Measurements from ENCODE around the gene MMP7. TPM values are rescaled to one million over a fixed set of nuclear protein-coding genes. Genes with fewer than 3 reads are reported as not detected.
A peak's percentile ranks its signal among the peaks of the same experiment; 100 is the strongest.

Gene MMP7
- total RNA-seq, 1 donor from 2014 or later = not detected

DNA sequence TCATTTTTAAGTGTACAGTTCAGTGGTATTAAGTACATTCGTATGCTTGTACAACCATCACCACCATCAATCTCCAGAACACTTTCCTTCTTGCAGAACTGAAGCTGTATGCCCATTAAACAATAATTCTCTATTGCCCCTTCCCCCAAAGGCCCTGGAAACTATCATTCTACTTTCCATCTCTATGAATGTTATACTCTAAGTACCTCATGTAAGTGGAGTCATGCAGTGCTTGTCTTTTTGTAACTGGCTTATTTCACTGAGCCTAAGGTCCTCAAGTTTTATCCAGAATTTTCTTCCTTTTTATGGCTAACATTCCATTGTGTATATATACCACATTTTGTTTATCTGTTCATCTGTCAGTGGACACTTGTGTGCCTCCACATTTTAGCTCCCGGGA lies 29.7 kb downstream of the MMP7 start:
- no peaks in the 10 kb centered on the region for H3K9me3 Mint-ChIP-seq (ENCODE audit: unreplicated experiment)
- no peaks in the 10 kb centered on the region for H3K36me3 Mint-ChIP-seq (ENCODE audit: unreplicated experiment)
- peaks cover 1% of the 10 kb centered on the region for H3K4me1 Mint-ChIP-seq (ENCODE audit: unreplicated experiment)
- no peak overlapping the region for H3K27ac Mint-ChIP-seq (ENCODE audit: unreplicated experiment)
- peaks cover 6% of the 10 kb centered on the region for H3K27me3 Mint-ChIP-seq (ENCODE audit: unreplicated experiment)
- H3K4me3 Mint-ChIP-seq (ENCODE audit: unreplicated experiment) = no peak overlapping the region
- DNase-seq (ENCODE audit: extremely low spot score, unreplicated experiment) = no peak
- no peak for TF ChIP-seq CTCF (IDR thresholded peaks at IDR 0.05)

GRCh38 chr11:102499931-102500330 lies 30.6 kb downstream of the MMP7 start:
- H3K4me1 Mint-ChIP-seq (ENCODE audit: unreplicated experiment) = peaks cover 4% of the 10 kb centered on the region
- no peak for TF ChIP-seq CTCF (IDR thresholded peaks at IDR 0.05)
- no peaks in the 10 kb centered on the region for H3K36me3 Mint-ChIP-seq (ENCODE audit: unreplicated experiment)
- H3K4me3 Mint-ChIP-seq (ENCODE audit: unreplicated experiment) = no peak overlapping the region
- no peaks in the 10 kb centered on the region for H3K9me3 Mint-ChIP-seq (ENCODE audit: unreplicated experiment)
- H3K27ac Mint-ChIP-seq (ENCODE audit: unreplicated experiment) = no peak overlapping the region
- H3K27me3 Mint-ChIP-seq (ENCODE audit: unreplicated experiment) = peaks cover 6% of the 10 kb centered on the region
- DNase-seq (ENCODE audit: extremely low spot score, unreplicated experiment) = no peak

DNA sequence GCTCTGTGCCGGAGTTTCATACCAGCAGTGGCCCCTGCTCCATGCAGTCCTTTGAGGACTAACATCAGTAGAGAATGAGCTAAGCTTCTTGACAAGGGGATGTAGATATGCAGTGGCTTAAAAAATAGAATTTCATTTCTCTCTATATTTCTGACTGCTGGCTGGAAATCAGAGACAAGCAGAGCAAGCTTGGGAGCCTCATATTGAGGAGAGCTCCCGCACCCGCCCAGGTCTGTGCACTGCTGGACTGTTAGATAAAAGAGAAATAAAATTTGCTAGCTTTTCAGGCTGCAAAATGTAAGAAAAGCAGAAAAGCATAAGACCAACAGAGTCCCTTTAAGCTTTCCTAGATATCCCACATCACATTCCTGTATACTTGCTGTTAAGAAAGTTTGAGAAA lies 31.4 kb downstream of the MMP7 start:
- no peak for TF ChIP-seq CTCF (IDR thresholded peaks at IDR 0.05)
- H3K4me1 Mint-ChIP-seq (ENCODE audit: unreplicated experiment) = peaks cover 4% of the 10 kb centered on the region
- H3K27me3 Mint-ChIP-seq (ENCODE audit: unreplicated experiment) = peaks cover 6% of the 10 kb centered on the region
- no peak overlapping the region for H3K27ac Mint-ChIP-seq (ENCODE audit: unreplicated experiment)
- no peaks in the 10 kb centered on the region for H3K9me3 Mint-ChIP-seq (ENCODE audit: unreplicated experiment)
- H3K4me3 Mint-ChIP-seq (ENCODE audit: unreplicated experiment) = no peak overlapping the region
- no peaks in the 10 kb centered on the region for H3K36me3 Mint-ChIP-seq (ENCODE audit: unreplicated experiment)
- DNase-seq (ENCODE audit: extremely low spot score, unreplicated experiment) = no peak

DNA sequence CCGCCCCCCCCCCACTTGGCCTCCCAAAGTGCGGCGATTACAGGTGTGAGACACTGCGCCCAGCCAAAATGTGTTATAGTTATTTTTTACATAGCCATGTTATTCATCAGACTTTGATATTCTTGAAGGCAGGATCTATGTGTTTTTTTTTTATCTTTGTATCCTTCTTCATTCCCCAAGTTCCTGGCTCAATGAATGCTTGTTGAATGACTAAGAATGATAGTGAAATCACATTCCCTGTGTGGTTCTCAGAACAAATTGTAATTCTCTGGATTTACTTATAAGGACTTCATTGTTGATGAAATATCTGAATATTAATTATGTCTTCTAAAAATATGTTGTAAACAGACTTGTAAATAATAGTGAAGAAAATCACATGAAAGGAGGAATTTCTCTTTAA lies 33.5 kb downstream of the MMP7 start:
- Mint-ChIP-seq H3K9me3 (ENCODE audit: unreplicated experiment) (no peaks in the 10 kb centered on the region), H3K4me3 (ENCODE audit: unreplicated experiment) (no peak overlapping the region), H3K27me3 (ENCODE audit: unreplicated experiment) (no peaks in the 10 kb centered on the region), H3K36me3 (ENCODE audit: unreplicated experiment) (no peaks in the 10 kb centered on the region), H3K27ac (ENCODE audit: unreplicated experiment) (no peak overlapping the region), H3K4me1 (ENCODE audit: unreplicated experiment) (peaks cover 4% of the 10 kb centered on the region)
- no peak for DNase-seq (ENCODE audit: extremely low spot score, unreplicated experiment)
- no peak for TF ChIP-seq CTCF (IDR thresholded peaks at IDR 0.05)

GRCh38 chr11:102495161-102496042 lies 35.1 kb downstream of the MMP7 start:
- DNase-seq (ENCODE audit: extremely low spot score, unreplicated experiment) = no peak
- H3K9me3 Mint-ChIP-seq (ENCODE audit: unreplicated experiment) = no peaks in the 10 kb centered on the region
- no peaks in the 10 kb centered on the region for H3K36me3 Mint-ChIP-seq (ENCODE audit: unreplicated experiment)
- H3K27ac Mint-ChIP-seq (ENCODE audit: unreplicated experiment) = no peak overlapping the region
- peak; percentile 79 for TF ChIP-seq CTCF (IDR thresholded peaks at IDR 0.05)
- no peaks in the 10 kb centered on the region for H3K27me3 Mint-ChIP-seq (ENCODE audit: unreplicated experiment)
- H3K4me3 Mint-ChIP-seq (ENCODE audit: unreplicated experiment) = no peak overlapping the region
- H3K4me1 Mint-ChIP-seq (ENCODE audit: unreplicated experiment) = peaks cover 4% of the 10 kb centered on the region

All from osteocyte (in vitro differentiated cells).